ENCODE results near the gene HRH3. TPM values are rescaled to one million over a fixed set of nuclear protein-coding genes. Genes with fewer than 3 reads are reported as not detected.

HRH3 gene
- total RNA-seq, 1 donor from 2014 or later, result 0.09 TPM

- Histone ChIP-seq H3K27me3 (no peaks in the 10 kb centered on the region), H3K4me1 (peaks cover 10% of the 10 kb centered on the region), H3K27ac (no peak overlapping the region), H3K9ac (peak overlapping the region; percentile 93), H3K79me2 (ENCODE audit: low read depth) (peaks cover 45% of the 10 kb centered on the region), H3K4me3 (peak overlapping the region; percentile 95), H3K4me2 (peak overlapping the region; percentile 88), H3F3A (ENCODE audit: low read depth) (peaks cover 35% of the 10 kb centered on the region), H2AFZ (replicated peaks) (peak overlapping the region; percentile 80), H3K36me3 (peaks cover 7% of the 10 kb centered on the region), H3K9me3 (ENCODE audit: low read depth) (no peaks in the 10 kb centered on the region), H4K20me1 (ENCODE audit: low read depth) (no peaks in the 10 kb centered on the region)
- H3K9me3 Mint-ChIP-seq, result no peaks in the 10 kb centered on the region
- peak overlapping the region; percentile 38 for H3K27ac Mint-ChIP-seq
- TF ChIP-seq, protein P1, sequence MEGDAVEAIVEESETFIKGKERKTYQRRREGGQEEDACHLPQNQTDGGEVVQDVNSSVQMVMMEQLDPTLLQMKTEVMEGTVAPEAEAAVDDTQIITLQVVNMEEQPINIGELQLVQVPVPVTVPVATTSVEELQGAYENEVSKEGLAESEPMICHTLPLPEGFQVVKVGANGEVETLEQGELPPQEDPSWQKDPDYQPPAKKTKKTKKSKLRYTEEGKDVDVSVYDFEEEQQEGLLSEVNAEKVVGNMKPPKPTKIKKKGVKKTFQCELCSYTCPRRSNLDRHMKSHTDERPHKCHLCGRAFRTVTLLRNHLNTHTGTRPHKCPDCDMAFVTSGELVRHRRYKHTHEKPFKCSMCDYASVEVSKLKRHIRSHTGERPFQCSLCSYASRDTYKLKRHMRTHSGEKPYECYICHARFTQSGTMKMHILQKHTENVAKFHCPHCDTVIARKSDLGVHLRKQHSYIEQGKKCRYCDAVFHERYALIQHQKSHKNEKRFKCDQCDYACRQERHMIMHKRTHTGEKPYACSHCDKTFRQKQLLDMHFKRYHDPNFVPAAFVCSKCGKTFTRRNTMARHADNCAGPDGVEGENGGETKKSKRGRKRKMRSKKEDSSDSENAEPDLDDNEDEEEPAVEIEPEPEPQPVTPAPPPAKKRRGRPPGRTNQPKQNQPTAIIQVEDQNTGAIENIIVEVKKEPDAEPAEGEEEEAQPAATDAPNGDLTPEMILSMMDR (IDR thresholded peaks at IDR 0.05), result no peak
- TF ChIP-seq EZH2phosphoT487 (IDR thresholded peaks at IDR 0.05), result no peak
- TF ChIP-seq EZH2 (IDR thresholded peaks at IDR 0.05), result no peak
- peaks cover 17% of the 10 kb centered on the region for H3K4me1 Mint-ChIP-seq
- H3K36me3 Mint-ChIP-seq, result no peaks in the 10 kb centered on the region
- DNase-seq (ENCODE audit: low spot score), result peak; percentile 28
- peaks cover 3% of the 10 kb centered on the region for H3K27me3 Mint-ChIP-seq (ENCODE audit: insufficient read depth, low read depth)
- H3K4me3 Mint-ChIP-seq, result peak overlapping the region; percentile 96
Observed at GRCh38 chr20:62183426-62184142, 36.5 kb downstream of the HRH3 start.

DNA sequence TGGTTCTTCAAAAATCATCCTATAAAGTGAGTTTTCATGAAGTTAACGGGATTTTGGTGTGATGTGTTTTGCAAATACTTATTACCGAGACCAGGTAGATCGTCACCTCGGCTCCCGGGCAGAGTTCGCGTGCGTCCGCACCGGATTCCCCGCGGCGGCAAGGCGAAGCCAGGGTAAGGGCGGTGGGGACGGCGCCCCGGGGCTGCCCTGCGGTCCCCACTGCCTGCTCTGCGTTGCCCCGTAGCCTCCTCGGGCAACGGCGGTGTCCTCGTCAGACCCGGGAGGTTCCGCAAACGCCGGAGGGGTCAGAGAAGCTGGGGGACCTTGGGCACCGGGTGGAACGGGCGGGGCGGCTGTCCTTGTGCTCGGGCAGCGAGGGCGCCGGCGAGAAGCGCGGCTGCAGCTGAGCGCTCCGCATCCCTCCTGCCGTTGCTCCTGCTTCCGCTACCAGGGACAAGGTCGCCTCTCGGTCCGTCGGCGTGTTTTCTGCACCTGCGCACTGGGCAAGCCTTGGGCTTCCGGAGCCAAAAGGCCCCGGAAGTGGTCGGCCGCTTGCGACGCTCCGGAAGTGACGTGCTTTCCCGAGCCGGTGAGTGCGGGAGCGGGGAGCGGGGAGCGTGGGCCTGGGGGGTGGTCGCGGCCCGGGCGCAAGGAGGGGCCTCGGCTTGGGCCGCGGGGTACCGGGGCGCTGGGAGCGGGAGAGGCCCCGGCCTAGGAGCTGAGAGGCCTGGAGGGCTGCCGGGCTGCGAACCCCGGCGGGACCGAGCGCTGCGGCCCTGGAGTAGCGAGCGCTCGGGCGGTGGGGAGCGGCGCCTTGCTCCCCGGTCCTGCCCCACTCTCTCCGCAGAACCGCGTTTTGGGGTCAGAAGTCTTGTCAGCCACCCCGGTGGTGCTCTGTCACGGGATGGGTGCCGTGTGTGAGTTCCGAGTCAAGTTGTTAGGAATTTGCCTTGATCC, 37.3 kb downstream of the HRH3 start, which contains the start of gene MTG2:
Gene MTG2, plus strand, starts transcription at position 560 of the 957 bp plus-strand sequence. CDS start 10,393 bp downstream, outside the sequence.
- H3K4me1 Mint-ChIP-seq, result peaks cover 17% of the 10 kb centered on the region
- peak within 1 kb of the TSS; percentile 74 for H3K27ac Mint-ChIP-seq
- peaks cover 3% of the 10 kb centered on the region for H3K27me3 Mint-ChIP-seq (ENCODE audit: insufficient read depth, low read depth)
- peak within 1 kb of the TSS; percentile 95 for H3K4me3 ChIP-seq
- peaks cover 37% of the 10 kb centered on the region for H3K79me2 ChIP-seq (ENCODE audit: low read depth)
- peak within 1 kb of the TSS; percentile 93 for H3K9ac ChIP-seq
- peak within 1 kb of the TSS; percentile 88 for H3K4me2 ChIP-seq
- DNase-seq (ENCODE audit: low spot score), result peak; percentile 98
- H3K4me3 Mint-ChIP-seq, result peak within 1 kb of the TSS; percentile 96
- H3K36me3 ChIP-seq, result peaks cover 7% of the 10 kb centered on the region
- no peaks in the 10 kb centered on the region for H3K27me3 ChIP-seq
- no peaks in the 10 kb centered on the region for H3K36me3 Mint-ChIP-seq
- H3K9me3 Mint-ChIP-seq, result no peaks in the 10 kb centered on the region
- peak within 1 kb of the TSS; percentile 80 for H2AFZ ChIP-seq (replicated peaks)
- peak within 1 kb of the TSS; percentile 90 for H3K27ac ChIP-seq
- H3K9me3 ChIP-seq (ENCODE audit: low read depth), result no peaks in the 10 kb centered on the region
- peaks cover 10% of the 10 kb centered on the region for H3K4me1 ChIP-seq
- H4K20me1 ChIP-seq (ENCODE audit: low read depth), result no peaks in the 10 kb centered on the region
- peaks cover 35% of the 10 kb centered on the region for H3F3A ChIP-seq (ENCODE audit: low read depth)
- TF ChIP-seq, protein P1 (IDR thresholded peaks at IDR 0.05), result peak; percentile 6
- no peak for TF ChIP-seq EZH2 (IDR thresholded peaks at IDR 0.05)
- TF ChIP-seq EZH2phosphoT487 (IDR thresholded peaks at IDR 0.05), result no peak

DNA sequence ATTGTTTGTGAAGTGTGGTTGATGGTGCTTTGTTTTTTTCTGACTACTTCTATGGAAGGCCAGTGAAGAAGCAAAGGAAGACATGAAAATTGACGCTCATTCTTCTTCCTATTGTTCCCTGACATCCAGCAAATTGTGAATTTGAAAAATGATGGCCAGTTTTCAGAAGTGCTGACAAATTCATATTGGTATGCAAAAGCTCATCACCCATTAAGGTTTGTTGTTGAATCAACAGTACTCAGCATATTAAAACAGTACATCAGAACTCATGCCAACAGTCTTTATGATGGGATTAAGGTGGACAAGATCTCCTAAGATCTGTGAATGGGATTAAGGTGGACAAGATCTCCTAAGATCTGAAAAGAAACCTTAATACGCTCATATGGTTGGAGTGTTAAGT, 38.3 kb downstream of the HRH3 start:
- no peaks in the 10 kb centered on the region for H3K36me3 Mint-ChIP-seq
- peak overlapping the region; percentile 96 for H3K4me3 Mint-ChIP-seq
- Histone ChIP-seq H3K27me3 (no peaks in the 10 kb centered on the region), H2AFZ (replicated peaks) (no peak overlapping the region), H3K4me3 (peak overlapping the region; percentile 95), H4K20me1 (ENCODE audit: low read depth) (no peaks in the 10 kb centered on the region), H3K9me3 (ENCODE audit: low read depth) (no peaks in the 10 kb centered on the region), H3K4me2 (peak overlapping the region; percentile 88), H3K36me3 (peaks cover 7% of the 10 kb centered on the region), H3K4me1 (peaks cover 10% of the 10 kb centered on the region), H3K79me2 (ENCODE audit: low read depth) (peaks cover 28% of the 10 kb centered on the region), H3K27ac (no peak overlapping the region), H3K9ac (no peak overlapping the region), H3F3A (ENCODE audit: low read depth) (peaks cover 35% of the 10 kb centered on the region)
- H3K27me3 Mint-ChIP-seq (ENCODE audit: insufficient read depth, low read depth), result peaks cover 3% of the 10 kb centered on the region
- no peak for DNase-seq (ENCODE audit: low spot score)
- no peaks in the 10 kb centered on the region for H3K9me3 Mint-ChIP-seq
- H3K27ac Mint-ChIP-seq, result no peak overlapping the region
- H3K4me1 Mint-ChIP-seq, result peaks cover 17% of the 10 kb centered on the region
- TF ChIP-seq EZH2 (IDR thresholded peaks at IDR 0.05) (no peak), EZH2phosphoT487 (IDR thresholded peaks at IDR 0.05) (no peak)
- TF ChIP-seq, protein P1 (IDR thresholded peaks at IDR 0.05), result no peak
